ENCODE data around the gene CALN1. TPM values are rescaled to one million over a fixed set of nuclear protein-coding genes. Genes with fewer than 3 reads are reported as not detected.

Gene CALN1
- total RNA-seq, 1 donor from 2014 or later, result not detected

GRCh38 chr7:72020311-72020710 lies 391.8 kb downstream of the CALN1 start:
- no peak for DNase-seq
- Histone ChIP-seq H3K27ac (no peak overlapping the region), H3K9me3 (no peaks in the 10 kb centered on the region), H3K4me1 (no peaks in the 10 kb centered on the region), H3K4me3 (no peak overlapping the region), H3K36me3 (no peaks in the 10 kb centered on the region), H3K27me3 (no peaks in the 10 kb centered on the region)
- ATAC-seq, result no peak
- TF ChIP-seq CTCF (IDR thresholded peaks at IDR 0.05), result no peak
- intact Hi-C loops (cut with DNase I), result no loop called here

- no peak overlapping the region for H3K27ac ChIP-seq
These were observed 392.7 kb downstream of the CALN1 start for GRCh38 chr7:72019436-72019835.

GRCh38 chr7:72017756-72018155 lies 394.4 kb downstream of the CALN1 start:
- H3K9me3 ChIP-seq, result no peaks in the 10 kb centered on the region
- DNase-seq (no peak), ATAC-seq (no peak)
- no peaks in the 10 kb centered on the region for H3K4me1 ChIP-seq
- intact Hi-C loops (cut with DNase I), result no loop called here
- no peaks in the 10 kb centered on the region for H3K27me3 ChIP-seq
- no peaks in the 10 kb centered on the region for H3K36me3 ChIP-seq
- TF ChIP-seq CTCF (IDR thresholded peaks at IDR 0.05), result no peak
- no peak overlapping the region for H3K27ac ChIP-seq
- no peak overlapping the region for H3K4me3 ChIP-seq

More at GRCh38 chr7:72019436-72019835, 392.7 kb downstream of the CALN1 start:
- no peak for ATAC-seq
- H3K4me3 ChIP-seq, result no peak overlapping the region
- H3K4me1 ChIP-seq, result no peaks in the 10 kb centered on the region
- no peaks in the 10 kb centered on the region for H3K9me3 ChIP-seq
- no peaks in the 10 kb centered on the region for H3K36me3 ChIP-seq
- no peak for TF ChIP-seq CTCF (IDR thresholded peaks at IDR 0.05)
- no peak for DNase-seq
- intact Hi-C loops (cut with DNase I), result no loop called here
- no peaks in the 10 kb centered on the region for H3K27me3 ChIP-seq

GRCh38 chr7:72016574-72016973 lies 395.6 kb downstream of the CALN1 start:
- no peak for TF ChIP-seq CTCF (IDR thresholded peaks at IDR 0.05)
- H3K27me3 ChIP-seq, result no peaks in the 10 kb centered on the region

GRCh38 chr7:72015136-72015535 lies 397.0 kb downstream of the CALN1 start:
- DNase-seq (no peak), ATAC-seq (no peak)
- TF ChIP-seq CTCF (IDR thresholded peaks at IDR 0.05), result no peak
- H3K9me3 ChIP-seq, result no peaks in the 10 kb centered on the region
- H3K36me3 ChIP-seq, result no peaks in the 10 kb centered on the region
- H3K27ac ChIP-seq, result no peak overlapping the region
- no peaks in the 10 kb centered on the region for H3K27me3 ChIP-seq
- intact Hi-C loops (cut with DNase I), result no loop called here
- no peak overlapping the region for H3K4me3 ChIP-seq
- H3K4me1 ChIP-seq, result no peaks in the 10 kb centered on the region

More at GRCh38 chr7:72016574-72016973, 395.6 kb downstream of the CALN1 start:
- intact Hi-C loops (cut with DNase I), result no loop called here
- no peaks in the 10 kb centered on the region for H3K9me3 ChIP-seq
- no peak overlapping the region for H3K27ac ChIP-seq
- ATAC-seq (no peak), DNase-seq (no peak)
- no peak overlapping the region for H3K4me3 ChIP-seq
- no peaks in the 10 kb centered on the region for H3K36me3 ChIP-seq
- H3K4me1 ChIP-seq, result no peaks in the 10 kb centered on the region

GRCh38 chr7:72007018-72007417 lies 405.1 kb downstream of the CALN1 start:
- Histone ChIP-seq H3K27ac (no peak overlapping the region), H3K9me3 (no peaks in the 10 kb centered on the region), H3K36me3 (no peaks in the 10 kb centered on the region), H3K4me3 (no peak overlapping the region), H3K4me1 (no peaks in the 10 kb centered on the region), H3K27me3 (no peaks in the 10 kb centered on the region)
- intact Hi-C loops (cut with DNase I), result no loop called here
- DNase-seq (no peak), ATAC-seq (no peak)
- no peak for TF ChIP-seq CTCF (IDR thresholded peaks at IDR 0.05)
